ENCODE data around the gene EEF1AKMT3.

EEF1AKMT3 gene

DNA sequence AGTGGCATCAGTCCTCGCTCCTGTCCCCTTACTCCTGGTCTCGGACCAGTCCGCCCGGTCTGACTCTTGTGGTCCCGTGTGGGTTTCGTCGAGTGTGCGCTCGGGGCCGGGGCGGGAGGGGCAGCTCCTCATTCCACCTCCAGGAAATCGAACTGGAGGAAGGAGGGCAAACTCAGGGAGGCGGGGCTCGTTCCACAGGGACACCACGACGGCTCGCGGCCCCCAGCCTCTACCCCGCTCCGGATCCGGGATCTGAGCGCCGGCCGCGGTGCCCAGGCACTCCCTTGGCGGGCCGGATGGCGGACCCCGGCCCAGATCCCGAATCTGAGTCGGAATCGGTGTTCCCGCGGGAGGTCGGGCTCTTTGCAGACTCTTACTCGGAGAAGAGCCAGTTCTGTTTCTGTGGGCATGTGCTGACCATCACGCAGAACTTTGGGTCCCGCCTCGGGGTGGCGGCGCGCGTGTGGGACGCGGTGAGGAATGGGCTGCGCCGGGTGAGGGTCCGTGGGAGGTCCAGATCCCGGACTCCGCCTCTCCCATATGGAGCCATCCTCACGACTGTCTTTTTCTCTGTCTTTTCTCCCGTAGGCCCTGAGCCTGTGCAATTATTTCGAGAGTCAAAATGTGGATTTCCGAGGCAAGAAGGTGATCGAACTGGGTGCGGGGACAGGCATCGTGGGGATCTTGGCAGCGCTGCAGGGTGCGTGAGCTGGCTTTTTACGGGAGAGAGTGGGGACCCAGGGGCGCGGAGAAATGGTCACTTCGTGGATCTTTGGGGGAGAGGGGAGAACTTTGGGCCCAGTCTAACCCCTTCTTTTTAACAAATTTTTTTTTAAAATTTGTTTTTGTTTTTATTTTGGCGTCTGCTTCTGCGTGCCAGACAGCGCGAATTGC lies at the start of gene EEF1AKMT3:
EEF1AKMT3 (plus strand) TSS at position 186 of the 894 bp plus-strand sequence; CDS start at position 297, 111 bp downstream.
- DNase-seq (ENCODE audit: low read depth in 2 of 2) = no peak

DNA sequence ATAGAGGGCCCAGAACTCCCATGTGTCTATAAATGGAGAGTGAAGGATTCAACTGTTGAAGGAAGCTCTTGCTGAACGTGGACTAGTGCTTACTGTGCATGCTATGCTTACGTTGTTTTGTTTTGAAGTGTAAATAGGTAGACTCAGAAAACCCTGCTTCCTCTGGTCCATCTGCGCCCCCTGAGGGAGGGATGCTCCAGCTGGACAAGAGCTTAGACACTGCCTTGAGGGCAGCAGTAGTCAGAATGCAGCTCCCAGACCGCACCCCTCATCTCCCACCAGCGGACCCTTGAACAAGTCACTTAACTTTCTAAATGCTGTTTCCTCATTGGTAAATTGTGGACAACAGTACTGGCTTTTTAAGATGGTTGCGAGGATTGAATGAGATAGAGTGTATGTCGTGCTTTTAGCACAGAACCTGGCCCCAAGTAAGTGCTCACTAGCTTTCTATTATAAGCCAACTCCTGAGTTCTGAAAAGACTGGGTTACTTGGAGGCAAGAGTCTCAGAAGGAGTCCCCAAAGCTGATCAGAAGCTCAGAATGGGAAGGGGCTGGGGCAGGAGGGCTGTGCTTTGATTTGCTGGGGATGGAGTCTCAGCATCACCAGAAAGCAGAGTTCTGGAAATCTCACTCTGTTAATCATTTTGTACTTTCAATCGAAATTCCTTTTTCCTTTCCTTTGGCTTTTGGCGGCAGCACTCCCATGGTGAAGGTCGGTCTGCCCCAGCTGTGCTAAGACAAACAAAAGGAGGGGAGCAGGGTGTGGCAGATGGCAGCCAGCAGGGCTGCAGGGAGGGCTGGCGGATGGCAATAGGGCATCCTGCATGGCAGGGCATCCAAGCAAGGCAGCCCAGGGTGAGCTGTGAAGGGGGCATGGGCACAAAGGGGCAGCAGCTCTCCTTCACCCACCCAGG lies 49.4 kb upstream of the EEF1AKMT3 start:
- no peak for DNase-seq (ENCODE audit: low read depth in 2 of 2)

DNA sequence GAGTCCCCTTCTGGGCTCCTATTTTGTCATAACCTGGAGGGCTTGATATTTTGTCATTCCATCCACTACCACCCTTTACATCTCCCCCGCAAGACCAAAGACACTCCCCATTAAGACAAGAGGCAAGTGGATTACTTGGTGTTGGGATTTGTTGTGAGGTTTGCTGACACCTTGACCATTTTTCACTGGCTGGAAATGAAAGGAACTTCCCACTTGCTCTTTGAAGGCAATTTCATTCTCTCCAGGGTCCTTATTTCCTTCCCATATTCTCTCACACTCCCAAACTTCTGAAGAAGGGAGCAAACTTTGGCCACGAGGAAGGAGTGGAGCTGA lies 48.8 kb upstream of the EEF1AKMT3 start:
- no peak for DNase-seq (ENCODE audit: low read depth in 2 of 2)

DNA sequence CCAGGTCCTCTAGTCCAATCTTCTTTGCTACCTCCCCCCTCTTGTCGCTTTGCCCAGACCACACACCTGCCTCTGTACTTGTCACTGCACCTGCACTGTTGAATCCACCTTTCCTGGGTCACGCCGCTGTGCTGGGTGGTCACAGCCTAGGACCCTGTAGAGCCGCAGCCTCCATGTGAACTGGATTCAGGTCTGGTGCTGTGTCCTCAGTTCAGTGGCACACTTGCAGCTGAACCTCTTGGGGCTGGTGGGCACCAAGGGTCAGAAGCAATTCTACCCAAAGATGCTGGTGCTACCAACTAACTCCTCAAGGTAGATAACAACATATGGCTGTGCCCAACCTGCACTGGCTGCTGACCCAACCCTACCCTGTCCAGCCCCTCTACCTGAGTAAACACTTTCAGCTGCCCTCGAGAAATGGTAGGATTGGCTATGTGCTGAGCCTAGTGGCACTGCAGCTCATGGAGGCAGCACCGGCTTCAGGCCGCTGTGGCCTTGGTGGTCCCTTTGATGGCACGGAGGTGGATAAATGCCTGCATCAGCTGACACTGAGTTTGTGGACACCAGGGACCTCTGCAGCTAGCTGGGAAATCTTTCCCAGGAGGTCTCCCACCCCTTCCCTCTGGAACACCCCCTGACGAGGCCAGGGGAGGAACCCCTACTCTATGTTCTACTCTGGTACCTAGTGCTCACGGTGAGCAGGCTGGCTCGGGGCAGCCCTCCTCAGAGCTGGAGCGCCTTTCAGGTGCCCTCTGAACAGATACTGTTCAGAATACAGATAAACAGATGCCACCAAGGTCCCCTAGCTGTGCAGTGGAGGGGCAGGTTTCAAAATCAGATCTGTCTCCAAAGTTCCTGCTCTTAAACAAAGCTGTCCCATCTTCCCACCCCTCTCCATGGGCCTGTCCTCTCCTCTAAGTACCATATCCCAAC lies 48.1 kb upstream of the EEF1AKMT3 start:
- DNase-seq (ENCODE audit: low read depth in 2 of 2) = no peak

DNA sequence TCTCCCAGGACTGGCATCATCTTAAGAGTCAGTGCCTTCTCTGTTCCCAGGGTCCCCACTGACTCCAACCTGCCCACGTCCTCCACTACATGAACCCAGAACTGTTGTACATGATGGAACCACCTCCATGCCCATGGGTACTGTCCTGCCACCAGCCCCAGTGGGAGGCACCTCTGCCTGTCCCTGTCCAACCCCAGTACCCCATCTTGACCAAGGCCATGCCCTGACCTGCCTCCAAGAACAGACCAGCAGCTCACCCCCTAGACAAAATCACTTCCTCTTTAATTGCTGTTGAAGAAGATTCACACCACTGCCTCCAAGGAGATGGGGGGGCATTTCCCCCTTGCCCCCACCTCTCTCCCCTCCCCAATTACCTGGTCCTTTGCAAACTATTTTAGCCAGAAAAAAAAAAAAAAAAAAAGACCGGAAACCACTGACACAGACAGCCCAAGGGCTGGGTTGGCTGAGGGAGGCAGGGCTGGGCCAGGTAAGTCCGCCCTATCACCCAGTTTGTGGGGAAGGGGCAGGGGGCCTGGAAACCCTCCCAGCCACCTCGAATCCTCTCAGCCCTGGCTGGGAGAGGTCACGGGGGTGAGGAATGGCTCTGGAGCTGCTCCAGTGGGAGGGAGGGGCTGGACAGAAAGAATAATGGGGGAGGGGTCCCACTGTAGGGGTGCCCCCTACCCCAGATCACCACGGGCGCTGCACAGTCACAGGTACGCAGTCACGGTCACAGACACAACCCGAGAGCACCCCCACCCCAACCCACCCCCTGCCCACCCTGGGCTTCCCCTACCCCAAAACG lies 47.3 kb upstream of the EEF1AKMT3 start:
- DNase-seq (ENCODE audit: low read depth in 2 of 2) = no peak

DNA sequence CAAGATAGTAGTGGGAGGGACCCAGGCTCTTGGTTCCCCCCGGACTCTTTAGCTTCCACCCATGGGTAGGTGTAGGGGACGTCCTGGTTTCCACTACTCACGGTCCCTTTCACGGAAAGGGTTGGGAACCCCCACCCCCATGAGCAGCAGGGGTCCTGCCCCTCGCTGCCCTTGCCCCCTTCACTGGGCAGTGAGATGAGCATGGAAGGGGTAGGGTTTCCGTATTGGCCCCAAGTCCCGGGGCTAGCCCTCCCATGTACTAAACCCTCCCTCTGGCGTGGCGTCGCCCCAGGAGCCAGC lies 46.6 kb upstream of the EEF1AKMT3 start:
- DNase-seq (ENCODE audit: low read depth in 2 of 2) = no peak

DNA sequence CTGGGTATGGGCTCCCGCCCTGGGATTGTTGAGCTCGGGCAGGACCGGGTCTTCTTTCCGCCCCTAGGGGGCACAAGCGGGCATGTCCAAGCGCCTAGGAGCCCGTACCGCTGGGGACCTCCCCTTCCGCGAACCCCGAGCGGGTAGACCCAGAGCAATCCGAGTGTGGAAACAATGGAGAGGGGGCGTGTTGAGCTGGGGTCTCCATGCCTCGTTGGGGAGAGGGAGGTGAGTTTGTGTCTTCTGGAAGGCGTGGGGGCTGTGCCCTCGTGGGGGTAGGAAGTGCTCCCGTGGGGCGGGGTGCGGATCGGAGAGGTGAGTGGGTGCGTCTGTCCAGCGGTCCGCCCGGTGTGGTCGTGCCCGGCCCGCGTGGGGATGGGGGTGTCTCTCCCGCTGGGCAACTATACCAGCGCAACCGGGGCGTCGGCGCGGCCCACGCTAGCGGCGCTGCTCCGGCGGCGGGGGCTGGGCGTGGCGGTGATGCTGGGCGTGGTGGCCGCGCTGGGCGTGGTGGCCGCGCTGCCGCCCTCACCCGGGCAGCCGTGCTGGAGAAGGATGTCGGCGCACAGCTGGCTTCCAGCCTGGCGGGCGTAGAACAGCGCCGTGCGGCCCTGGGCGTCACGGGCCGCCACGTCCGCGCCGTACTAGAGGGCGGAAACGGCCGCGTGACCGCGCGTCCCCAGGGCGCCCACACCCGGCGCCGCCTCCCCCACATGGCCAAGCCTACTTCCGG lies 46.1 kb upstream of the EEF1AKMT3 start:
- DNase-seq (ENCODE audit: low read depth in 2 of 2) = no peak

DNA sequence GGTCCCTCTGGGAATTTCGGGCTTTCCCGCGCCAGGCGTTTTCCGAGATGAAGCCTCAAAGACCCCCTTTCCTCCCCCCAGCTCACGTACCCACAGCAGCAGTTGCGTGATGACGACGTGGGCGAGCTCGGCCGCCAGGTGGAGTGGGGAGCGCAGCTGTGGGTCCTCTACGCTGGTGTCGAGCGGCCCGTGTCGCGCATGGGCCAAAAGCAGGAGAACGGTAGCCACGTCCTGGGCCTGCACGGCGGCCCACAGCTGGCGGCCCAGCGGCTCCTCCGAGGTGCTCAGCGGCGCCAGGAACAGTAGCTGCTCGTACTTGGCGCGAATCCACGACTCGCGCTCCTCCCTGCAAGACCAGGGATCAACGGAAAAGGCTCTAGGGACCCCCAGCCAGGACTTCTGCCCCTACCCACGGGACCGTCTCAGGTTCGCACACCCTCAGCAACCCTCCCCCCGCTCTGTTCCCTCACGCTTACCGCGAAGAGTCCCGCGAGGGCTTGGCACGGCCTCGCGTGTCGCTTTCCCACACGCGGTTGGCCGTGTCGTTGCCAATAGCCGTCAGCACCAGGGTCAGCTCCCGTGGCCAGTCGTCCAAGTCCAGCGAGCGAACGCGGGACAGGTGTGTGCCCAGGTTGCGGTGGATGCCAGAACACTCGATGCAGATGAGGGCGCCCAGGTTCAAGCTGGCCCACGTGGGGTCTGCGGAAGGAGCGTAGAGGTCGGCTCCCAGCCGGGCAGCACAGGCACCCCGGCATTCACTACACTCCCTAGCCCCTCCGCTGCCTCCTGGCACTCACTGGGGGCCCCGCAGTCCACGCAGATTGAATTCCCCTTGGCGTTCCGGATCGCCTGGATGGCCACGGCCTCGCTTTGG lies 45.3 kb upstream of the EEF1AKMT3 start:
- DNase-seq (ENCODE audit: low read depth in 2 of 2) = no peak

DNA sequence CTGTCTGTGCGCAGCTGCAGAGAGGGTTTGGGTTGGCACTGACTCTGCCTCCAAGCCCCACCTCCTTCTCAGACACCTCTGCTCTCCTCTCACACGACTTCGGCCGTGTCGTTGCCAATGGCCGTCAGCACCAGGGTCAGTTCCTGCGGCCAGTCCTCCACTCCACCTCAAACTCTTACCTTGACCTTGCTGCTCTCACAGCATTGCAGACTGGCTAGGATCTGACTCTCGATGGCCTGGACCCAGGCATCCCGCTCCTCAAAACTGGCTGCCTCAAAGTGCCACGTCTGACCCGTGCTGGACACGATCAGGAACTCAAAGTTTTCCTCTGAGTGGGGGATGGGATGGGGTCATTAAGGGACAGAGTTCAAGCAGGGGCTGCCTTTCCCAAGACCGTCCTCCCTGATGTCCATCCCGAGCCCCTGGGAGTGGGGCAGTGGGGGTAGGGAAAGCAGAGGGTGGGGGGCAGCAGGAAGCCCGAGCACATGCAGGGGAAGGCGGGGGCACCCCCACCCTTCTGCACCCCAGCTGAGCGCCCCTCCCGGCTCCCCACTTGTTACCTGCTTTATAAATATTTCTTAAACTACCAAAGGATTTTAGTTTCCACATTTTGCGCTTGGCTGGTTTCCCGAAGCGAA lies 44.5 kb upstream of the EEF1AKMT3 start:
- DNase-seq (ENCODE audit: low read depth in 2 of 2) = no peak

DNA sequence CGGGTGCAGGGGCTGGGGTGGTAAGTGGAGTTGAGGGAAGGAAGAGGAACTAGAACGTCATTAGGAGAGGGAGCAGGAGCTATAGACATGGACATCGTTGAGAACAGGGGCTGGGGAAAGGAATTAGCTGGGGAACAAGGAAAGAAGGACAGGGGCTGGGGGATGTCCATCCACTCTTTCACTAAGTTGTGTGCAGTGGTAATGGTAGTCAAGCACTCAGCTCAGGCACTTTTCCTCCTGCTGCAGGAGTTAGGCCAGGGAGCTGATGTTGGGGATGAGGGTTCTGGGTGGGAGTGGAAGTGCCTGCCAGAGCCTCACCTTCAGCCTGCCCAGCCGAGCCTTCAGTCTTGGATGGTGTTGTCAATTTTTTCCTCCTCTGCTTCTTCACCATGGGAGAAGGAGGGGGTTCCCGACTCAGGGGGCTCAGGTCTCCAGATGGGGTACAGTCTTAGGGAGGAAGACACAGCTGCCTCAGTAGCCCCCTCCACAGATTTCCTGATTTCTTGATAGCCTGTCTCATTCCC lies 43.0 kb upstream of the EEF1AKMT3 start:
- no peak for DNase-seq (ENCODE audit: low read depth in 2 of 2)

DNA sequence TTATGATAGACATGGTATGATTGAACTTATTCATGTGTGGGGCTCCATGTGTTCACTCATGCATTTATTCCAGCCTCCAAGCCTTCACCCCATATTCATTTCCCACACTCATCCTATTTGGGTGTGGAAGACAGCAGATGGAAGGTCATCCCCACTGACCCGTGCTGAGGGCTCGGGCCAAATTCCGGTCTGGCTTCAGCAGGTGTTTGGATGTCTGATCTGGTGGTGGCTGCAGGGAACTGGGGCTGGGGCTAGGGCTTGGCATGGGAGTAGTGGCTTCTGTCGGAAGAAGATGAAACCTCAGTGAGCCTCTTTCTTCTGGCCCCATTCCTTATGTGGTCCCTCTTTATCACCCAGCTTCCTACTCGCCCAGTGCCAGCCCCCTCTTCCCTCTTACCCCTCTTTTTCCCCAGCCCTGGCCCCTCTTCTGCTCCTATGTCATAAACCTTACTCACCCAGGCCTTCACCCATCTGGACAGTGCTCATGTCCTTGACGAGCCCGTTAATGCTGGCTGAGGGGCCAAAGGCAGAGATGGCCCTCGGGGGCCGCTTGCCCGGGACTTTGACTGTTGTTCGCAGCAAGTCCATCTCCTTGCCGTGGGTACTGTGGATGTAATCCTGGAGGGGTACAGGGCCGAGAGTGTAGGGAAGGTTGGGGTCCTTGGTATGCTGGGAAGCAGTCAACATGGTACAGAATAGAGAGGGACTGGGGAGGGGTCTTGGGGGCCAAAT lies 41.9 kb upstream of the EEF1AKMT3 start:
- no peak for DNase-seq (ENCODE audit: low read depth in 2 of 2)

DNA sequence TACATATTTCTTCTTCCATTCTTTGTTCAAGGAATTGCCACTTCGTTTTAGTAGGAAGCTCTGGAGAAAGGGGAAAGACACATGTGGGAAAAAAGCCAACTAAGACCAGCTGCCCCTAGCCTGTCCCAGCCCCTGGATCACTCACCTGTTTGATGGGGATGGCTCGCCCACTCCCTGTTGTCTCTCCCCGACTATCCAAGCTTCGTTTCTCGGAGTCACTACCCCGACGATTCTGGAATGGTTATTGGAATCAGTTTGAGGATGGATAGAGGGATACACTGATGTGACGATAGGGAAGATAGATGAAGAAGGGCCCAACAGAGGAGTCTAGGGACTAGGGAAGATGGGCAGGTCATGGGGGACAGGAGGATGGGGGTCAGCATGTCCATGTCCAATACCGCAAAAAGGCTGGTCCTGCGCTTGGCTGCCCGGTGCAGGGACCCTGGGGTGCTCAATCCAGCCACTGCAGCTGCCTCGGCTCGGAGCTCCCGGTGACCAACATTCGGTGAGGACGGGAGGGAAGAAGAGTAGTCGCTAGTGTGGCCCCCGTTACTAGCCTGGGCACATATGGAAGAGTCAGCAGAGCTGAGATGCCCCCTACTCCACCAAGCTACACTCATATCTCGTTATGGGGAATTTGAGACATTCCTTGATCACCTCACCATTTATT lies 40.9 kb upstream of the EEF1AKMT3 start:
- DNase-seq (ENCODE audit: low read depth in 2 of 2) = no peak

DNA sequence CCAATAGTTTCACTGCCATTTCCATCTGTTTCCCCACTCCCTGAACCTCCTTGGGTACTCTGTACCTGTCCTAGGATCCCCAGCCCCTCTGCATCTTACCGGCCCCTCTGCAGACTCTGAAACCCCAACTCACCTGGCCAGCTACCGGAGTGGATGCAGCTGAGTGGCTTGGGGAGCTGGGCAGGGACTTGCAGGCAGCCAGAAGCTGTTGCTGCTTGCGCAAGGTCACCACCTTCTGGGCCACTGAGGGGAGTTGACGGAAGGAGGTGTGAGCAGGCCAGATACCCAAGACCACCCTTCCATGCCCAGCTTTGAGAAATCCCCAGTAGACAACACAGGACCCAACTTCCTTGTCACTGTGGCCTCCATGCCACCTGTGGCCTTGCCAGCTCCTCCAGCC lies 40.1 kb upstream of the EEF1AKMT3 start:
- no peak for DNase-seq (ENCODE audit: low read depth in 2 of 2)

DNA sequence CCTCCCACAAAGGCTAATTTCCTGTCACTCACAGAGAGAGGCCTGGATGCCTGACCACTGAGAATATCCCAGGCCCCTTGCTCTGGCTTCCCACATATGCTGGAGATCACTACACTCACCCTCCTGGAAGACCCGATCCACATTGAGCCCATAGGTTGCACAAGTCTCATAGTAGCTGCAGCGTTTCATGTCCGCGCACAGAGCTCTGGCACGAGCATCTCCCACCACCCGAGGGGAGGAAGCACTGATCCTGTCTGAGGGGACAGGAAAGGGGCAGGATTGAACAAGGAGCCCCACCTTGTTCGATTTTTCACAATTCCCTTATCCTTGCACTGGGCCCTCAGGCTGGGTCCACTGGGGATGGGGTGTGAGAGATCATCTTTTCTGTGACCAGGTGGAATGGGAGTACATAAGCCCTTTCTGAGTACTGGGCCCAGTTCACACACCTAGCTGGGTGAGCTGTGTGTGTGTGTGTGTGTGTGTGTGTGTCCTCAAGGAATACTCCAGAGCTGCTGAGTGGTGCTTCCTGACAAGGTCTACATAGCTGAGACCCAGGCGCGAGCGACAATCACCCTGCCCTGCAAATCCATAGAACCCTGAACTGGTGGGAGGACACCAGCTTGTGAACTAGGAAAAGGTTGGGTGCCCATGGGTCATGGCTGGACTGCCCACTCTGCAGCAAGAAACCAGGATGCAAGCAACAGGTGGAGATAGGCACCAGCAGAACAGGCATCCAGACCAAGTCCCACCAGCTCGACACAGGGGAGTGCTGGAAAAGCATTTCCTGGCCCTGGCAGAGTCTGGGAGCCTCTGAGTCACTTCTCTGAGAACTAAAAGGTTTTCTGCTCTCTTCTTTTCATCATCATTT lies 39.5 kb upstream of the EEF1AKMT3 start:
- no peak for DNase-seq (ENCODE audit: low read depth in 2 of 2)

DNA sequence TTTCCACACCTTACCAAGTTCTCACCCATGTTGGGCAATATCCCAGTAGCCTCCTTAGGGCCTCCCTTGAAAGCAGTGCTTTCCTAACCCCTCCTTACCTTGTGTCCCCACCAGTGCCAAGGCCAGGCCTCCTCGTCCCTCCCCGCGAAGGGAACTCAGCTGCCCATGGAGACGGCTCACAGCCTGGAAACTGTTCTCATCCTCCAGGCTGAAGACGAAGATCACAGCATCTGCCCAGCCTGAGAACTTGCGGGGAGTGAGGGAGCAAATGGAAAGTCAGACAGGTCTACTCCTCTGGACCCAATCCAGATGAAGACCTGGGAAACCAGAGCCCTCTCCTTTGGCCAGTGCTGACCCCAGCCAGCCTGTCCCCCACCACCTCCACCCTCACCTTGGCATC lies 38.5 kb upstream of the EEF1AKMT3 start:
- DNase-seq (ENCODE audit: low read depth in 2 of 2) = no peak

DNA sequence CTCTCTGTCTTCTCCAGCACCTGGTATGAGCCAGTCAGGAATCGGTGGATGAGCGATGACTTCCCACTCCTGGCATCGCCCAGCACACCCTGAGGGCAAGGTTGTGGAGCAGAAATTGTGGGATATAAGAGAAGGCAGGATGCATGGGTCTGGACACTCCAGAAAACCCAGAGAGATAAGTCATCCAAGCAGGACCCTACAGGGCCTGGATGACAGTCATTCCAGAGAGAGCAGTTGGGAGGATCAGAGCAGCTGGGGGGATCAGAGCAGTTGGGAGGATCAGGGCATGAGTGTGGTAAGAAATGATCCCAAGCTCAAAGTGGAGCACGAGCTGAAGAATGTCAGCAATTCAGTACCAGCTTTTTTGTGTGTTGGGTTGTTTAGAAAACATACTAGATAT lies 37.8 kb upstream of the EEF1AKMT3 start:
- no peak for DNase-seq (ENCODE audit: low read depth in 2 of 2)
